Hematopoietic multipotent progenitor cell treated with erythropoietin and hydrocortisone succinate and interleukin-3 and kit ligand, for 15 days (in vitro differentiated cells): ENCODE measurements around the gene ORM2.
"Not testable (repeated sequence)": the region's sequence is repeated elsewhere in the genome, so short reads cannot be mapped to it uniquely, and the experiment has no call there.

Experiments used
- DNase-seq: peaks from one replicate; pipeline ENCODE4 v3.0.0-alpha.2; 2015; ENCODE audit warnings: low spot score

Gene ORM2

DNA sequence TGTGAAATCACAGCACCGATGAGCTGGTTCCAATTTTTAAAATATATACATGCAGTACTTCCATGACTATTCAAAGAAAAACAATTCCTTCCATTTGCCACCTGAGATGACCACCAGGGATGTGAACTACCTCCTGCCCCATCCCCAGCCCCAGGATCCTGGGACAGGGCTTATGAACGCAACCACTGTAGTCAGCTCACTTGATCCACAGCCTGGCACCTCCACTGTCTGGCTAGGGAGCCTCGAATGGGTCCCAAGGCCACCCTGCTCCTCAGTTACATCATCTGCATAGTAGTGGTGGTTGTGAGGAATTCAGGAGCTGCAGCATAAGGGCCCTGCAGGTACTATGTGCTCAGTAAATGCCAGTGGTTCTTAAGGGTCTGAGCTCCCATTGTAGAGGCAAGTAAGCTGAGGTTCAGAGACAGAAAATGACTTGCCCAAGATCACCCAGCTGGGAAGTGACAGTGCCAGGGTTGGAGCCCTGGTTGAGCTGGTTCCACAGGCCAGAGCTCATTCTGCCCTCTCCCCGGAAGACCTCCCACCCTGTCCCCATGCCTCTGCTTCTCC is 2.9 kb downstream of the ORM2 start:
- not testable (repeated sequence) for DNase-seq

DNA sequence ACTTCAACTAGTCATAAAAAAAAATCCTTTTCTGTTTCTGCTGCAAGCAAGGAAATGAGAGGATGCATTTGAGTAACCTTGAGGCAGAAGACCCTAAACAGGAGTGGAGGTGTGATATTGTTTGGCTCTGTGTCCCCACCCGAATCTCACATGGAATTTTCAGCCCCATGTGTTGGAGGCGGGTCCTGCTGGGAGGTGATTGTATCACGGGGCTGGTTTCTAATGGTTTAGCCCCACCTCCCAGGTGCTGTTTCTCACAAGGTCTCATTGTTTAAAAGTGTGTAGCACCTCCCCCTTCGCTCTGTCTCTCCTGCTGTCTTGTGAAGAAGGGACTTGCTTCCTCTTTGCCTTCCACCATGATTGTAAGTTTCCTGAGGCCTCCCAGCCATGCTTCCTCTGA is 4.0 kb downstream of the ORM2 start:
- not testable (repeated sequence) for DNase-seq

DNA sequence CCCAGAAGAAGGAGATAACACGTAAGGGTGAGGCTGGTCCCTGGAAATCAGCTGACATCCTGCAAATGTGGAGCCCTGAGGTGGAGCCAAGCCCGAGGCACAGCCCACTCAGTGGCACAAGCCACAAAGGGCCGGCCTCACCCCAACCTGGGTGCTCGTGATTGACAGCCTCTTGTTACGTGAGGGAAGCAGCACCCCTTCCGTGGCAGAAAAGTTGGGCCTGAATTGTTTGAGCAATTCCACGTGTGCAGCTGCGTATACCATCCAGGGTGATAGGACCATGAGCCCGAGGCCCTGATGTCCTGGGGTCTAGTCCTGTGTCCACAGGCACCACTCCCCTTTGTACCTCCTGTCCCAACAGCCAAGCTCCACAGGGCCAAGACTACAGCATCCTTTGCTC is 4.8 kb downstream of the ORM2 start:
- DNase-seq = no peak

DNA sequence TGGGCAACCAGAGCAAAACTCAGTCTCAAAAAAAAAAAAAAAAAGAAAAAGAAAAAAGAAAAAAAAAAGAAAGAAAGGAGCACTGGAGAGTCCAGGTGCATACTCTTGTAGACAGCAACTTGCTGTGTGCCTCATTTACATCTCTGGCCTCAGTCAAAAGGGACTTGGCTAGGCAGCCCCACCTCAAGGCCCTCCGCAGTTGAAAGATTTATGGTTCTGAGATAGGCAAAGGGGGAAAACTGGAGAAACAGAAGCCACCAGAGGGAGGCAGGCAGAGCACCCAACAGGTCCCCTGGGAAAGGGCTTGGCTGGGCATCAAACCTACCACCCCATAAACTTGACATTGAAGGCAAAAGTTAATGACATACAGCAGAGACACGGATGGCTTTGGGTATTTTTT is 6.1 kb downstream of the ORM2 start:
- DNase-seq = no peak

DNA sequence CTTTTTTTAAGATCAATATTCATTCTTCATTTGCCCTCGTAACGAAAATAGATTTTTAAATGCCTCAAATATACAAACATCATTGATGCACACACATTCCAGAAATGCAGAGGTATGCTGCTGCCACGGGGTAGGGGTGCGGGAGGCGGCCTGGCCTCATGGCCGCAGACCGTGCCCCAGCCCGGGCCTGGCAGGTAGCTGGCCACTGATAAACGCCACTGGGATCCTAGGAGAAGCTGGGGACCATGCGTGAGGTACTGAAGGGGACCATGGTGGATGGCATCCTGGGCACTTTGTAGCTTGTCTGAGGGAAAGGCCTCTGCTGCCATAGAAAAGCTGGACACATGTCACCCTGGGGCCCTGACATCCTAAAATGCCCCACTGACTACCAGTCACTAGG is 6.5 kb downstream of the ORM2 start:
- DNase-seq = no peak

DNA sequence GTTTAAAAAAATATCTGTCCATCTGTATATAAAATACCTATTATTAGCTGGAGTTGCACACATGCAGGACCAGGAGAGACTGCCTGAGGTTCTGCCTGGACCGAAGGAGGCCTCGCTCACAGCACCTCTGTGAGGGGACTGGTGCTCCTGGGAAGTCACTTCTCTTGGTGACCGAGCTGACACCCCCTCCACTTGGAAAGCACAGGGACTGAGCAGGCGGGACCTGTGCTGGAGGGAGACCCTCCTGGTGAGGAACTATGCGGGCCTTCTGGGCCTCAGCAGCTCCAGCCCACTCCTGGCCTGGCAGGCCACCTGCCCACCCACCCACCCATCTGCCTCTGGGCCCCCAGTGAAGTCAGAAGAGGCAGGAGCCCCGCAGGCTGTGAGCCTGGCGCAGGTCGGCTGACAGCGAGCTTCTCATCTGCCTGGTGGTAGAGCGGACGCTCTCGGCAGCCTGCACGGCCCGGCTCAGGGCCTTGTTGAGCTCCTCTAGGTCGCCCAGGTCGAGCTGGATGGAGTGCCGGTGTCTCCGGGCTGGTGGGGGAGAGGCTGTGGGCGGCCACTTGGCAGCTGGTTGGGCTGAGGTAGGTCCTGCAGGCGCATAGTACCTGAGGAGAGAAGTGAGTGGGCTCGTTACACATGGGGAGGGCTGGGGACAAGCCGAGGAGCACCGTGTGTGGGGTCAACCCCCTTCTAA is 7.2 kb downstream of the ORM2 start:
- no peak for DNase-seq

DNA sequence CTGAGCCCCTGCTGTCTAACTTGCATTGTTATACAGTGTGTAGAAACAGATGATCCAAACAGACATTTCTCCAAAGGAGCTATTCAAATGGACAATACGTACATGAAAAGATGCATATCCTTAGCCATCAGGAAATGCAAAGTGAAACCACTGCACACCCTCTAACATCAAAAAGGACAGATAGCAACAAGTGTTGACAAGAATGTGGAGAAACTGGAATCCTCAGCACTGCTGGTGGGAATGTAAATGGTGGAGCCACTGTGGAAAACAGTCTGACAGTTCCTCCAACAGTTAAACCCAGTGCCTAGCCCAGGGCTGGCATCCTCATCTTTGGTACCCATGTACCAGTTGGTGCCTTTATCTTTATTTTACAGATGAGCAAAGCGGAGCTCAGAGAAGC is 8.5 kb downstream of the ORM2 start:
- no peak for DNase-seq

DNA sequence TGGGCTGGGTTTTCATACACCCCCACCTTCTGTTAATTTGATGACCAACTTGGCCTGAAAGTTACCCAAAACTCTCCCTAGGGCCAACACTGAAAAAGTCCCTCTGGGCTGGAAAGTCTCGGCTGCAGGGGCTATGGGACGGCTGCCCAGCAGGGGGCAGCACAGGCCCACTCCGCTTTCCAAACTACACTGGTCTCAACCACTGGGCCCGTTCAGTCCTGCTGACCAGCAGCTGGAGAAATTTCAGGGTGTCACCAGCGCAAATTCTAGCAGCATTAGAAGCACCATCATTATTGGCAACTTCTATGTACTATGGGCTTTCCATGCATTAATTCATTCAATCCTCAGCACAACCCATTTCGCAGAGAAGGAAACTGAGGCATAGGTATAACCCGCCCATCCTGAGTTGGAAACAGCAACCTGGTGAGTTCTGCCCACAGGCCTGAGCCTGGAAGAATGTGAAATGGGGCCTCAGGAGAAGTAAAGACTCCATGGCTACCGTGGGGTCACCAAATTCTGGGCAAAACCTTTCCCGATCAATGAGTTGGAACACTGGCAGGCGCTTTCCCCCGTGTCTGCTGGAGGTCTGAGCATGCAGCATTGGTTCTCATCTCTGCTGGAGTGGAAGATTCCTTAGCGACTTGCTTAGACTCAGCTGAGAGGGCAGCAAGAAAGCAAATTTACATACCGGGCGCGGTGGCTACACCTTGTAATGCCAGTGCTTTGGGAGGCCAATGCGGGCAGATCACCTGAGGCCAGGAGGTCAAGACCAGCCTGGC is 9.7 kb downstream of the ORM2 start:
- DNase-seq = peak; percentile 24

DNA sequence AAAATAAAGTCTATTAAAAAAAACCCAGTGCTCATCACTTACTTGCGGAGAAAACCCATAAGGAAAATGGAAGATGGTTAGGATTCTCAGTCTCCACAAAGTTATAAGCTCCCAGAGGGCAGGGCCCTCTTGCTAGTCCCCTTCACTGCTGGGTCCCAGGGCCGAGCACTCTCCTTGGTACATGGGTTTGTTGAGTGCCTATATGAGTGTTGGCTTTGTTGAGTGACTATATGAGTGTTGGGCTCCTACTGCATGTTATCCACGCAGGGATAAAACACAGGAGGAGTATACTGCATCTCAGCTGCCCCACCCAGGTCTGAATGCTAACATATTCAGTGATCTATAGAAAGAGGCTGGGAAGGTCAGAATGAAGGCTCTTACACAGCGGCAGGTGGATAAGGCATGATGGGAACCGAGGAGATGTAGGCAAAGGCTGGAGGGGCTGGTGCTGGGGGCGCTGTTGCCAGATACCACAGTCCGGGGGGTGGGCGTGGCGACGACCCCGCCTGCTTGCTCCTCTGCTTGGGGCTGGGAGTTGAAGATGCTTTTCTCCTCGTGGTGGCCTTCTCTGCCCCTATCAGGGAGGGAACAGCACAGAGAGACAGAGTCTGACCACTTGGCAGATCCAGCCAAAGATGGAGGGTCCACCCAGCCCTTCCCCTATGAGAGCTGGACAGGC is 11.6 kb downstream of the ORM2 start:
- no peak for DNase-seq

DNA sequence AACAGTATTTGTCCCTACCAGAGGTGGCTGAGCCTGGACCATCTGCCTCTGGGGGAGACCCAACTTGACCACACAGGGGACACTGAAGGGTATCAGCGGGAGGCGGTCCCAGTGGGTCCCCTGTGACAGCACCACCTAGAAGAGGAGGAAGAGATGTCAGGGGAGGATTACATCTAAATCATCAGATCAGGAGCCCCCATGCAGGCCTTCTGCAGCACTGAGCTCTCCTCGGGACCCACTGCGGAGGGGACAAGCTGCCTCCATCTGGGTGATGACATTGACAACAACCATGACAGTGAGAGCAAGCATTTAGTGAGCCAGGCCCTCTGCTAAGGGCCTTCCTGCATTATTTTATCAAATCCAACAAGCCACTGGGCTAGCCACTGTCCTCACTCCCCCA is 12.3 kb downstream of the ORM2 start:
- DNase-seq = no peak

DNA sequence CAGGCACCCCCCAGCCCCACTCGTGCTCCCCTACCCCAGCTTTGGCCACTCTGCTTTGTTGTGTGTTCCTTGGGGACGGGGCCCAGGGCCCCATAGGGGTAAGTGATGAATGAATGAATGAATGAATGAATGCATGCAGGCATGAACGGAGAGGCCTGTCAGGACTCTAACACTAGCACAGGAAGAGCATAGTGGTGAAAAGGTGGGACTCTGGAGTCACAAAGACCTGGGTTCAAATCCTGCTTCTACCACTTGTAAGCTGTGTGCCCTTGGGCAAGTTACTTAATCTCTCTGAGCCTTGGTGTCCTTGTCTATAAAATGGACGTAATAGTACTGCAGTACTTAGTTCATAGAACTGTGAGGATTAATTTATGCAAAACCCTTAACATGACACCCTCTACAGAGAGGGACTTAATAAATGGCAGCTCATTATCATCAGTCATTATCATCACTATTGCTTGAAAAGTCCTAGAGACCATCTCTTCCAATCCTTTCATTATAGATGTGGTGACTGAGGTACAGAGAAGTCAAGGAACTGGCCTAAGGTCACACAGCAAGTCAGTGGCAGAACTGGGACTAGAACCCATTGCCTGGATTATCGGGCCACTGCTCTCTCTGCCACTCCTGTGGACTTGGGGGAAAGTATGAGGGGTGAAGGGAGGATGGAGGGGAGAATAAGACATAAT is 13.2 kb downstream of the ORM2 start:
- DNase-seq = no peak

DNA sequence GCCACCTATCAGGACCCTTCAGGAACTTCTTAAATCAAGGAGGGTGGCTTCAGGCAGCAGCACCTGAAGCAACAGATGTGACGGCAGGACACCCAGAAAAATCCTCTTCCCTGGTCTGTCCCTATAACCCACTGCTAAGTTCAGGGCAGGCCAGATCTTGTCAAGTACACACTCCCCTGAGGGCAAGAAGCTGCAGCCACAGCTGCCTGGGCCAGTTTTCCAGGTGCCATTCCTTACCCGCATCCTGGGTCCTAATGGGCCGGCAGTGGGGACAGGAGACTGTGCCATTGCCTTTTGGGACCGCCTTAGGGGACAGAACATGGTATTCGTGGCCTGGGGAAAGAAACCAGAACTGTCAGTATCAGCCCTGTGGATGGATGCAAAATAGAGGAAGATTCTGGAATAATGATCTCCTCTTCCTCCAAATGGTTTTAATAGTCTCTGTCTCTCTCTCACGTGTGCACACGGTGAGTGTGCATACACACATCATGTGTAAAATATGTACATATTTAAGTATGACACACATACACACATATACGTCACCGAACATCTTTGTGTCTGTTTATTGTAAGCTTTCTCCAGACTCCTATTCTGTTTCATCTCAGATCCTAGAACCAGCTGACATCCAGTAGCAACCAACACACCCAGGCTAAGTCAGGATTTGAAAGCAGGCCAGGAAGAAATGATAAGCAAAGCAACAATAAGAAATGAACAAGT is 14.0 kb downstream of the ORM2 start:
- DNase-seq = no peak

DNA sequence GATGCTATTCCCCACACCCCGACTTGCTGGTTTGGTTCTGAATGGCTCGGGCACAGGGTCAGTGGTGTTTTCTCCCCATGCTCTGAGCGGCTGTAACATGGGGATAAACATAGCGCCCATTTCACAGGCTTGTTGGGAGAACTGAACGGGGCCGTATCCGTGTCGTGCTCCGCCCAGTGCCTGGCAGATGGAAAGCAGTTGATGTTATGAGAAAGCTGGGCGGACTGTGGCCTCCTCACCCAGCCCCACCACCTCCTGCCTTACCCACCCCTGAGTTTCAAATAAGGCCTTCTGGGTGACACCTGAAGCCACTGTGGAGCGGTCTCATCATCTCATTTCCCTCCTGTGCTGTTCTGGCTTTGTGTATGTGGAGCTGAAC is 14.5 kb downstream of the ORM2 start:
- no peak for DNase-seq

DNA sequence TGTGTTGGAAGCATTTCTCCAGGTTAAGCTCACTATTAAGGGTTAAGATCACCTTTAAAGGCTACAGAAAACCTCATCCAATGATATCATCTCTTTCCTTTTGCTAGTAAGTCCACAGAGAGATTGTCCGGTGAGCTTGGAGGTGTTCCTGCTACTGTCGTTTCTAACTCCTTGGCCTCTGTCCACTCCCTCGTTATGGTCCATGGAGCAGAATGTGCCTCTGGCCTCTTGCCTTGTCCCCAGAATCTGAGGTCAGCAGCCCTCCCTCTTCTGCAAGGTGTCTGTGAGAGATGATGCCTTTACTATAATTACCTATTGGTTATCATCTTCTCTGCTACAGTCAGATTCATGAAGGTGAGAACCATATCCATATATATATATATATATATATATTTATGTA is 15.0 kb downstream of the ORM2 start:
- no peak for DNase-seq

DNA sequence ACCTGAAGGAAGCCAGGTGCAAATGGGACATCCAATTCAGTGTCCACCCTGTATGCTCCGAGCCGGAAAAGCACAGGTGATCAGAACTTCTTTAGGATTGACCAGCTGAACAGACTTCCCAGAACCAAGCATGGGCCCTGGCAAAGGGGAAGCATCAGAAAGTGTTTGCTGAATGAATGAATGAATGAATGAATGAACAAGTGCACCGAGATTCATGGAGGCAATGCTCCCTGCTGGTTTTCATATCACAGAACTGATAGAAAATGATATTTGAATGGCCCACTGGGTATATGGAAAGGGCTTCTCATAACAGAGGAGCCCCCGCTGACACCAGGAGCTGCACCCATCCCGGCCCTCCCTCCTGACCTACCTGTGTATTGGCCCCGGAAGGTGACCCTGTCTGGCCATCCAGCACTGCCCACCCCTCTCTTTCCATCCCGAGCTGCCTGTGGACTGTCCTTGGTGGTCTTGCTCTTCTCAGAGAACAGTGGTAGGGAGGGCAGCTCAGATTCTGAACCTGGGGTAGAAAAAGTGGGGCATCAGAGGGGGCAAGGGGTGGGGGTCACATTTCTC is 15.9 kb downstream of the ORM2 start:
- DNase-seq = no peak

DNA sequence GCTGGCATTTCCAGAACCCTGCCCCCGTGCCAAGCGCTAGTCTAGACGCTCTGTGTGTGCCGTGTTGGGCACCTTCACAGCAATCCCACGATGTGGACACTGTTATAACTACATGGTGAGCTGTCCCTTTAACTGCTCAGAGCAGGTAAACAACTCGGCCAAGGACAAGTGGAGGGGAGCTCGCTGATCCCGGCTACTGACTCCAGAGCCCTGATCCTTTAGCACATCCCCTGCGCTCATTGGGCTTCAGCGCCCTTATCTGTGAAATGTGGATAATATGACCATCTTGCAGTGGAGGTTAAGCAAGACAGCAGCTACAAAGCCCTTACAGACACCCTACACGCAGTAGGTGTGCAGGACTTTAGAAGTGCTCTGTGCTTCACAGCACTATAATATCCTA is 16.5 kb downstream of the ORM2 start:
- no peak for DNase-seq

DNA sequence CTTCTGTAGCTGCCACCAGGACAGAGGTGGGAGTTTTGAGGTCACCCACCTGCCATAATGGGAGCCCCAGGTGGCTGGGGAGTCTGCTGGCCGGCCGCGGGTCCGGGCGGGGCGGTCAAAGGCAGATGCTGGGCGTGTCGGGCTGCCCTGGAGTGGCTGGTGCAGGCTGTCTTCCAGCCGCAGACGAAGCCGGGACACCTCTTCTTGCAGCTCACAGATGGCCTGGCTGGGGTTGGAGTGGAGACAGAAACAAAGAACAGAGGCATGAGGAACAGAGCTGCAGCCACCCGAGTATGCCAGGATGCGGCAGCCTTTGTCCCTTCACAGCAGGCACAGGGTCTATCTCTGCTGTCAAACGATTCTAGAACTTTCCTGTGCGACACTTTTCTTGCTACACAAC is 18.0 kb downstream of the ORM2 start:
- no peak for DNase-seq

DNA sequence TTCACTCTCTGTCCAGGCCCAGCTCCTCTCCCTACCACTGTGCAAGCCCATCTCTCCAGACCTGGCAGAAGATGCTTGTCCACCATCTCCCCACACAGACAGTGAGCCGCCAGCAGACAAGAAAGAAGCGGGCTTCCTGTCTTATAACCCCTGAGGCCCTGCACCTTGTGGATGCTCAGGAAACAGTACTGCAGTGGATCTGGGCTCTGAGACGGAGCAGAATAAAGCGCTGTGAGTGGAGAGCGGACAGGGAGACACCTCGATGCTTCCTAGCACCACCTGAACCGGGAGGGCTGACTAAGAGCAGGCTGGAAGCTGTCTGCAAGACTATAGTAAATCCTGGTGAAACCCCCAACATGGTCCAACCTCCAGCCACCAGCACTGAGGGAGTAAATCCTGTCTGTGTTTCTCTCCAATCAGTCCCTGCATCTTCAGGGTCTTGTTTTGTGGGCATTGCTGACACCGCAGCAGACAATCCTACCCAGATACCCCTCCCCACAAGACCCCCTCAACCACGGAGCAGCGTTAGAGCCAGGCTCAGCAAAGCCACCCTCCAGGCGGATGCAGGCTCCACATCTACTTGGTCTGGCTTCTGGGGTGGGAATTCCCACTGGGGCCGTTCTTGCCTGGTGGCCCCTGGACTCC is 18.7 kb downstream of the ORM2 start:
- DNase-seq = no peak

DNA sequence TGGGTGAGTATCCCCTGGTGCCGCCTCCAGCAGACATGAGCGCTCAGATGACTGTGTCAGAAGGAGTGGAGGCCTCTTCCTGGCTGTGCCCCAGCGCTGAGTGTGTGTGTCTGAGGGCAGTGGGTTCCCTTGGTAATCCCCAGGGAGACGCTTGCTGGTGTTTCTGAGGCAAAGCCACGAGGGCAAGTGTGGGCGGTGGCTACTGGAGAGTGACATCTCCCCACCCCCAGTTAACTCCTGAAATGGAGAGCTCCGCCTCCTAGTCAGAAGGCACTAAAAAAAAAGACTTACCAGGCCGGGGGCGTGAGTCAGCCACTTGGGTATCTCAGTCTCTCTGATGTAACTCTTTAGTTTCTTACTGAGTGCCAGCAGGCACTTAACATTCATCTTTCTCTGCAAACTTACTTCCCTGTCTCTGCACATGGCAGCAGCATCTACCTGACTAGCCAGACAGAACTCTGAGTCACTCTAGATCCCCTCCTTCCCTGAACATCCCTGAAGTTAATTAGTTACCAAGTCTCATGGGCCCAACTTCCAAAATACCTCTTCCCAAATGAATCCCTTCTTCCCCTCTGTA is 19.3 kb downstream of the ORM2 start:
- DNase-seq = no peak

DNA sequence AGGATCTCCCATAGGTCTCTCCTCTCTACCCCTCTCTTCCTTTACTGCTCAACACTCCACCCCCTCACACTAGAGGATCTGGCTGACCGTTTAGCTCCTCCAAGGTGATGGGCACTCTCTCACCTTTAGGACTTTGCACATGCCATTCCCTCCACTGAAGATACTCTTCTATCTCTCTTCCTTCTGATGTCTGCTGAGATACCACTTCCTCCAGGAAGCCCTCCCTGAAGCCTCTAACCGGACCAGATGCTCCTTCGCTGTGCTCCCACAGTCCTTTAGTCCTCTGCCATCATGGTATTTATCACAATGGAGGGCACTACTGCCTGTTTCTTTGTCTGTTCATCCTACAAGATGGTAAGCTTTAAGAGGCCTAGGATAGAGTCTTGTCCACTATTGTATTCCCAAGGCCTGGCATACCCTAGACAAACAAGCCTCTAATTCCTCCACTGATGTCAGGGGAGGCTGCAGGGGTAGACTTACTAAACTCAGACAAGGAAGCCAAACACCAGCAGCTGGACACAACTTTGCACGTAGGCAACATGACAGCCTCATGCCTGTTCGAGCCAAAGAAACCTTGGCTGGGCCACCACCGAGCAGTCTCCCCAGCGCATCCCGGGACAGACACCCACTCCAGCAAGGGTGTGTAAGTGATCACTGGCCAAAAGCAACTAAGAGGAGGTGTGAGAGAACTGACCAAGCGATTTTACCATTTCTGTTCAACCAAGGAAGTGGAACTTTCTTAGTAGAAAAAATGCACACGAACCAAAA is 20.2 kb downstream of the ORM2 start:
- DNase-seq = no peak
